Stimulated activated CD4-positive, alpha-beta T cell treated with anti-CD3 and anti-CD28 coated beads, Interleukin-15, amount 100 ng/mL, for 1 hour (primary cell): ENCODE measurements around the gene UQCRQ.
"Not testable (repeated sequence)": the region's sequence is repeated elsewhere in the genome, so short reads cannot be mapped to it uniquely, and the experiment has no call there.

Source experiments
- DNase-seq, 2 donors: peaks; one replicate each; pipeline ENCODE4 v3.0.0-alpha.2; 2020; ENCODE audit warnings: low read depth in 1 of 2, low spot score in 1 of 2

UQCRQ gene

DNA sequence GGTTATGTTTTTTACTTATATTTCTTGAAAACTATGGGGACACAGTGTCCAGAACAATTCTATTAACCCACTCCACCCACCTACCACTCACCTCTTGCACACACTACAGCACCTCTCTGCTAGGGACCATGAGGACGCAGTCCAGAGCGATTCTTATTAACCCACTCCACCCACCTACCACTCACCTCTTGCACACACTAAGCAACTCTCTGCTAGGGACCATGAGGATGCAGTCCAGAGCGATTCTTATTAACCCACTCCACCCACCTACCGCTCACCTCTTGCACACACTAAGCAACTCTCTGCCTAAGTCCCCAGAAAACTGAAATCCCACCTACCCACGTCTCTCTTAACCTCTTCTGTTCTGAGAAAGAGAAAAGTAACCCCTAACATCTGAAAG is 33.8 kb upstream of the UQCRQ start:
- no peak for DNase-seq

DNA sequence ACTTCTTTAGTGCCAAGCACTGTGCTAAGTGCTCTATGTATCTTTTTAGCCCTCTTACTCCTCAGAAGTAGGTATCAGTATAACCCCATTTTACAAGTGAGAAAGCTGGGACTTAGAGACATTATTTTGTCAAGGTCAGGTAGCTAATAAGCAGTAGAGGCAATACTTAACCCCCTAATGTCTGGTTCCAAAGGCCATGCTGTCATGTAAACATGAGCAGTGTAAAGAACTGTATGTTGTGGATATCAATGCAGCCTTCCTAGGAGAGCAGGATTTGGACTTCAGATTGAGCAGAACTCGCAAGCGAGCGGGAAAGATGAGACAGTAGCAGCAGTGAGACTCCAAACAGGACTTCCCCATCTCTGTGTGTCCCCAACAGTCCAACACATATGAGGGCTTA is 32.4 kb upstream of the UQCRQ start:
- no peak for DNase-seq

- no peak for DNase-seq
Measured at GRCh38 chr5:132836852-132837251, 29.6 kb upstream of the UQCRQ start.

DNA sequence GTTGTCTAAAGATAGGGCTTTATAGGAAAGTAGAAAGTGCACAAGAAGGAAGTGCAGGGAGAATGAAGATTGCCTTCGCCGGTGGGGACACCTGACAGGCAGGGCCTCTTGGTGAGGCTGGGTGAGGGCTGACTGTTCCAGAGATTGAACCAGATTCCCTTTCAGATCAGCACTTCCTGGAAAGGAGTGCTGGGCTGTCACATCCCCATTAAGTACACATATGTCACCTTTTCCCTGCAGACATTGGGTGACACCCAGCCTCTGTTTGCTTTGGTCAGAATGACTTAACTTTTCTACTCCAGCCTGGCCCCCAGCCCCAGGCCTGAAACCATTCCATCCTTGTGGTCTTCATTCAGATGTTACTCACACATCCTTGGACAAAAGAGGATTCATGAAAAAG is 28.6 kb upstream of the UQCRQ start:
- no peak for DNase-seq

DNA sequence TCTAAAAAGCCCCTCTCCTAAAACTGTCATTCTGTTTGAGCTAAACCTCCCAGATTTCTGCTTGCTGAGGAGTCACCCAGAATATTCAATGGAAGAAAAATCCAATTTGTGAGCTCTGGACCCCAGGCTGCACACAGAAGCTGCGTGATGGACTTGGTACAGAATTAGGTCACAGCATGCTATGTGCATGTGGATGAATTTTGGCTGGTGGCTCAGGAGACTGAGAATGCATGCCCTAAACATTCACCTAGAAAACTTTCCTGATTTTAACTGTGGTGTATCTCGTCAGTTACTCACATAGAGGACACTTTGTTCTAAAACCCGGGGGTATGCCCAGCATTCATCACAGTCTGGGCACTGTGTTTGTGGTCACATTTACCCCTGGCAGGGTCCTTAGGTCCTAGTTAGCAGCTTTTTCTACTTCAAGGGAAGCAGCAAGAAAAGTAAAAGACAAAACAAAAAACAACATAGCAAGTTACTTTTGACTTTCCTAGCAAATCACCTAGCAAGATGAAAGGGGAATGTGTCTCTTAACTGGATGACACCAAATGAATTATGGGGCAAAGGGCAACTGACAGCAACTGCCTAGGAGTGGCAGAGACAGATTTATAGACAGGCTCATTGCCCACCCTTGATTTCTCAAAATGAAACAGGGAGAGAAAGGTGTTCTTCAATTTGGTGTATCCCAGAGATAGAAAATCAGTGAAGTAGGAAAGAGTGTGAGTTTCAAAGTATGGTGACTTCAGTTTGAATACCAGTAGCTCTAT is 27.7 kb upstream of the UQCRQ start:
- DNase-seq, result no peak

- DNase-seq, result no peak
Measured at GRCh38 chr5:132839426-132840301, 26.8 kb upstream of the UQCRQ start.

DNA sequence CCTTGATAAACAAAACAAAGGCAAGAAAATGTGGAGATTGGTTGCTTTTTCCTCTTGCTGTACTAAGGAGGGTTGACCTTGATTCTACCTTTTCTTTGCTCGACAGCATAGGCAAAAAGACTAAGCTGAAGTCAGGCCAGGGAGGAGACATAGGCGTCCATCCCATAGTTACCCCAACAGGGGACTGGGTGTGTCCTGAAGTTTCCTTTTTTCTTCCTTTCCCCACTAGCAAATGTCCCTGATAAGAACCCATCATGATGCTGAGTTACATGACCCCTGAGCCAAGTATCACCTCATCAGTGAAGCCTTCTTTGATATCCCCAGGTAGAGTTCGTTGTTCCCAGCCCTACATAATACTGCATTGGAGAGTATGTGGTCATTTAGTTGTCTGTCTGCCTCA is 26.1 kb upstream of the UQCRQ start:
- DNase-seq, result no peak

DNA sequence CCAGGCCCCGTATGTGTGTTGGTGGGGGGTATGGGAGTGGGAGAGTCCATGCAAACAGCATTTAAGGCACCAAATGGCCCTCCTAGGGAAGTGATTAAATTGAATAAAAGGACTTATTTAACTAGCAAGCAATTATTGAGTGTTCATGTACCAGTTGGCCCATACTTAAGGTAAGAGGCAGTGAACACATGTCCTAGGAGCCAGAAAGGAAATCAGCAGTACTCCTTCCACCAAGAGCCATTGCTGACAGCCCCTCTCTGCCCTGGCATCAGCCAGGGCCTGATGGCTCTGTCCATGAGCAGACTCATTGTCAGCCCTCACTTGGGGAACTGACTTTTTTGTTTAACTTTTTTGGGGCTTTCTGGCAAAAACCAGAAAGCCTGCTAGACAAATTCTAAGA is 25.5 kb upstream of the UQCRQ start:
- no peak for DNase-seq

DNA sequence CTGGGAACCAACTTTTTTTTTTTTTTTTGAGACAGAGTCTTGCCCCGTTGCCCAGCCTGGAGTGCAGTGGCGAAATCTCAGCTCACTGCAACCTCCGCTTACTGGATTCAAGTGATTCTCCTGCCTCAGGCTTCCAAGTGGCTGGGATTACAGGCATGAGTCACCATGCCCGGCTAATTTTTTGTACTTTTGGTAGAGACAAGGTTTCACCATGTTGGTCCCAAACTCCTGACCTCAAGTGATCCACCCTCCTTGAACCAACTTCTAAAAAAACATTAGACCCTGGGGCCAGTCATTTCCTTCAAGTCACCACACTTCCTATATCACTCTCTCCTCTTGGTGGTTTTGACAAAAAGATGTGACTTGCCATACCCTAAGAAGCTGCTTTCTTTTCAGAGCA is 25.1 kb upstream of the UQCRQ start:
- DNase-seq, result no peak

GRCh38 chr5:132848270-132848669 is 18.2 kb upstream of the UQCRQ start:
- no peak for DNase-seq

GRCh38 chr5:132849347-132849746 is 17.1 kb upstream of the UQCRQ start:
- DNase-seq, result no peak

- DNase-seq, result no peak
Measured at GRCh38 chr5:132850066-132850465, 16.4 kb upstream of the UQCRQ start.

GRCh38 chr5:132853323-132853722 is 13.1 kb upstream of the UQCRQ start:
- no peak for DNase-seq

GRCh38 chr5:132853790-132854189 is 12.7 kb upstream of the UQCRQ start:
- DNase-seq, result no peak

DNA sequence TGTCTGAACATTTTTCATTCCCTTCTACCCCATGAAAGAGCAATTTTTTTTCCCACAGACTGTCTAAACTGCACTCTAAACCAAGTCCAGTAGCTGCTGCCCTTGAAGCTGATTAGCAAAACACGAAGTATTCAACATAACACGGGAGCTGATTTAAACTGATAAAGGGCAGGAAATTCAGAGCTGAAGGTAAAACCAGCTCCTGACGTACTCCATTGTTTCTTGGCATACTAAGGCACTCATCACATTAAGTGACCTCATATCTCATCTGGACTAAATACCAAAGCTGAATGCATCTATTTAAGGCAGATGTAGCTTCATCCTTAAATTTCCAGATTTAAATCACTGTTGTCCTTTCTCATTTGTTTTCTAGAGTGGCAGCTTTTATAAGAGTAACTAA is 12.1 kb upstream of the UQCRQ start:
- DNase-seq, result no peak

GRCh38 chr5:132854992-132855391 is 11.4 kb upstream of the UQCRQ start:
- DNase-seq, result not testable (repeated sequence)

GRCh38 chr5:132856011-132856410 is 10.4 kb upstream of the UQCRQ start:
- DNase-seq, result no peak

DNA sequence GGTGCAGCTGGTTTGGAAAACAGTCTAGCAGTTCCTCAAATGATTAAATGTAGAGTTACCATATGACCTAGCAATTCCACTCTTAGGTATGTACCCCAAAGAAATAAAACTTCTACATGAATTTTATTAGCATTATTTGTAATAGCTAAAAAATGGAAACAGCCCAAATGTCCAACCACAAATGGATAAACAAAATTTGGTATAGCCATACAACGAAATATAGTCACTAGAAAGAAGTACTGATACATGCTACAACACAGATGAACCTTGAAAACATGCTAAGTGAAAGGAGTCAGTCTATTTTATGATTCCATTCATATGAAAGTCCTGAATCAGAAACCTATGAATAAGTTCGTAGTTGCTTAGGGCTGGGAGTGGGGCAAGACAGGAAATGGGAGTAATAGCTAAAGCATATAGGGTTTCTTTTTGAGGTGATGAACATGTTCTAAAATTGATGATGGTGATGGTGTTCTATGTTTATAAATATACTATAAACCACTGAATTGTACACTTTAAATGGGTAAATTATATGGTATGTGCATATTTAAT is 6.5 kb upstream of the UQCRQ start:
- no peak for DNase-seq

- DNase-seq, result no peak
Measured at GRCh38 chr5:132860742-132861141, 5.7 kb upstream of the UQCRQ start.

DNA sequence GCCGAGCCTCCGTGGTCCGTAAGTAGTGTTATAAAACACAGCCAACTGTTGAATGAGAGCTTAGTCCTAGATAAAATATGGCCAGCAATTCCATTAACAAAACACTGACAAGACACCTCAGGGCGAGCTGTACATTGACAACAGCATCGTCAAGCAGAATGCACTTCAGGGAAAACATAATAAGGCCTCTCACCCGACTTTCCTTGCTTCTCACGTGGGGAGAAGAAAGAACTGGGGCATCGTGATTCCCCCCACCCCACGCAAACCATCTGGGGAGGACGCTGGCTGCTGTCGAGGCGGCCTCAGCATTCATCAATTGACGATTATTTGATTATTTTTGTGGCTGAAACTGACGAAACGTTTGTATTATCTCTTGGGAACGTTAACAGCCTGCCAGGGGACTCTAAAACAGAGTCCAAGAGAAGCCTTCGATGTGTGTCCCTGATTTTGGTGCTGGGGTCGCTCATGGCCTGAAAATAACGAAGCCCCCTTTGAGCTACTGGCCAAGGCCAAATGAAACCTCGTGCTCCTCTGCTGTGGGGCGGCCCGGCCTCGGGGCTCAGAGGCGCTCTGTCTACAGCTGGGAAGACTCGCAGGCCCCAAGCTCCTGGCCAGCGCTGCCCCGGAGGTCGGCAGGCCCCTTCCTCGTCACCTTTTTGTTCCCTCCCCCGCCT is 637 bp upstream of the UQCRQ start:
- no peak for DNase-seq

- no peak for DNase-seq
Measured at GRCh38 chr5:132867046-132867451, 607 bp downstream of the UQCRQ start.

GRCh38 chr5:132868754-132869153 is 2.3 kb downstream of the UQCRQ start:
- no peak for DNase-seq
